Gastrocnemius medialis (tissue), 4 donors: Measurements from ENCODE around the gene IGSF9.

Experiments
- CTCF ChIP-seq, 5 experiments: fragments of 450-650 bp in 3 of 5; fragments of 200-600 bp in 2 of 5; sonication (generic) in 2 of 5; IDR thresholded peaks in 4 of 5; conservative IDR thresholded peaks in 1 of 5; 1 replicate in 4 of 5; 2 replicates in 1 of 5; pipeline ENCODE4 v1.5.1; 2016 to 2019; ENCODE audit warnings: antibody characterized with exemption in 5 of 5, mild to moderate bottlenecking in 3 of 5, moderate library complexity in 3 of 5
- POLR2A ChIP-seq, 2 donors: fragments of 450-650 bp; IDR thresholded peaks; one replicate each; pipeline ENCODE4 v1.6.1; 2017; ENCODE audit warnings: antibody characterized with exemption in 2 of 2, mild to moderate bottlenecking in 2 of 2, moderate library complexity in 2 of 2

- TF ChIP-seq CTCF (IDR thresholded peaks at IDR 0.05 in 4 of 5, conservative IDR thresholded peaks at IDR 0.05 in 1 of 5): no peak
- no peak for TF ChIP-seq POLR2A (IDR thresholded peaks at IDR 0.05)
These were observed 33.9 kb downstream of the IGSF9 start for GRCh38 chr1:159911326-159912070.
